HG03025 (cell line): ENCODE measurements around the gene HERC4.
"Not testable (repeated sequence)": the region's sequence is repeated elsewhere in the genome, so short reads cannot be mapped to it uniquely, and the experiment has no call there.

ENCODE experiments used
- ATAC-seq: cut with Tn5 transposase; IDR thresholded peaks from one replicate; pipeline ENCODE4 v1.9.1; 2021; ENCODE audit warnings: mild to moderate bottlenecking, moderate library complexity; ENCODE audit not compliant: unreplicated experiment, low FRiP score

HERC4 gene

GRCh38 chr10:68052463-68052862 lies 22.6 kb downstream of the HERC4 start:
- ATAC-seq, result no peak

DNA sequence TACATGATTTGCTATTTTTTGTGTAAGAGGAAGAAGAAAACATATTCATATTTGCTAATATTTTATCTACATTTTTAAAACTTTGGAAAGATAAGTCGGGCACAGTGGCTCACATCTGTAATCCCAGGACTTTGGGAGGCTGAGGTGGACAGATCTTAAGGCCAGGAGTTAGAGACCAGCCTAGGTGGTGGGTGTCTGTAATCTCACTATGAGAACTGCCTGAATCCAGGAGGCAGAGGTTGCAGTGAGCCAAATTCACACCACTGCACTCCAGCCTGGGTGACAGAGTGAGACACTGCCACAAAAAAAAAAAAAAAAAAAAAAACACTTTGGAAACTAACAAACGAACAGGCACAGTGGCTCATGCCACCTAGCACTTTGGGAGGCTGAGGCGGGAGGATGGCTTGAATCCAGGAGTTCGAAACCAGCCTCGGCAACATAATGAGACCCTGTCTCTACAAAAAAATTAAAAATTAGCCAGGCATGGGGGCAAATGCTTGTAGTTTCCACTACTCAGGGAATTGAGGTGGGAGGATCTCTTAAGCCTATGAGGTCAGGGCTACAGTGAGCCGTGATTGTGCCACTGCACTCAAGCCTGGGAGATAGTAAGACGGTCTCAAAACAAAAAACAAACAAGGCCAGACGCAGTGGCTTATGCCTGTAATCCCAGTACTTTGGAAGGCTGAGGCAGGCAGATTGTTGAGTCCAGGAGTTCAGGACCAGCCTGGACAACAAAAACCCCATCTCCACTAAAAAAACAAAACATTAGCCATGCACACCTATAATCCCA lies 25.6 kb downstream of the HERC4 start:
- no peak for ATAC-seq

DNA sequence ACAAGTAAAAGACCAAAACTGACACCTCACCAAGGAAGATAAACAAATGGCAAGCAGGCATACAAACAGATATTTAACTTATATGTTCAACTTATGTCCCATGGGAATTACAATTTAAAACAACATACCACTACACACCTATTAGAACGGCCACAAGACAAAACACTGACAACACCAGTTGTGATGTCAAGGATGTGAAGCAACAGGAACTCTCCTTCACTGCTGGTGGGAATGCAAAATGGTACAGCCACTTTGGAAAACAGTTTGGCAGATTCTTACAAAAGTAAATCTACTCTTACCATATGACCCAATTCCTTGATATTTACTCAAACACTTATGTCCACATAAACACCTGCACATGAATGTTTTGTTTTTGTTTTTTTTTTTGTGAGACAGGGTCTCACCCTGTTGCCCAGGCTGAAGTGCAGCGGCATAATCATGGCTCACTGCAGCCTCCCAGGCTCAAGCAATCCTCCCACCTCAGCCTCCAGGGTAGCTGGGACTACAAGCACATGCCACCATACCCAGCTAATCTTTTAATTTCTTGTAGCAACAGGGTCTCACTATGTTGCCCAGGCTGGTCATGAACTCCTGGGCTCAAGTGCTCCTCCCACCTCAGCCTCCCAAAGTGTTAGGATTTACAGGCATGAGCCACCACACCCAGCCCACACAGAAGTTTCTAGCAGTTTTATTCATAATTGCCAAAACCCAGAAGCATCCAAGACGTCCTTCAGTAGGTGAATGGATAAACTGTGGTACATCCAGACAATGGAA lies 27.3 kb downstream of the HERC4 start:
- ATAC-seq, result no peak

DNA sequence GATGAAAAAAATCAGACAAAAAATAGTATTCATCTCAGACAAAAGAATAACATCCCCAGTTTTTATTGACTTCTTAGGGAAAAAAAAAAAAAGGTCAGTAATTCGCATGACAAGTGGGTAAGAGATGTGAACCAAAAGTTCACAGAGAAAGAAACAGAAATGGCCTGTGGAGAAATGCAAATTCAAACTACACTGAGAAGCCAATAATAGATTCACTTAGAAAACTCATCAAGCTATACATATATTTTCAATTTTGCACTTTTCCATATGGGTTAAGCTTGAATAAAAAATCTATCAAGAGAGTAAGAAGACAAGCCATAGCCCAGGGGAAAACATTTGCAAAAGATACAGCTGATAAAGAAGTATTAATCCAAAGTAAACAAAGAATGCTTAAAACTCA lies 28.0 kb downstream of the HERC4 start:
- no peak for ATAC-seq

DNA sequence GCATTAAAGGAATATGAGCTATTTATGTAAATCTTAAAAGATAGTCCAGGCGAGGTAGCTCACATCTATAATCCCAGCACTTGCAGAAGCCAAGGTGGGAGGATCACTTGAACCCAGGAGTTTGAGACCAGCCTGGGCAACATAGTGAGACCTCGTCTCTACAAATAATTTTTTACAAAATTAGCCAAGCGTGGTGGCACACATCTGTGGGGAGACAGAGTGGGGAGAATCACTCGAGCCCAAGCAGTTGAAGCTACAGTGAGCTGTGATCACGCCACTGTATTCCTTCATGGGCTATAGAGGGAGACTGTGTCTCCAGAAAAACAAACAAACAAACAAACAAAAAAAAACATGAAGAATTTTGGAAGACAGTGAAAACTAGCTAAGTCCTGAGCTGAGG lies 28.4 kb downstream of the HERC4 start:
- ATAC-seq, result no peak

- ATAC-seq, result no peak
Measured at GRCh38 chr10:68043030-68043429, 32.1 kb downstream of the HERC4 start.

DNA sequence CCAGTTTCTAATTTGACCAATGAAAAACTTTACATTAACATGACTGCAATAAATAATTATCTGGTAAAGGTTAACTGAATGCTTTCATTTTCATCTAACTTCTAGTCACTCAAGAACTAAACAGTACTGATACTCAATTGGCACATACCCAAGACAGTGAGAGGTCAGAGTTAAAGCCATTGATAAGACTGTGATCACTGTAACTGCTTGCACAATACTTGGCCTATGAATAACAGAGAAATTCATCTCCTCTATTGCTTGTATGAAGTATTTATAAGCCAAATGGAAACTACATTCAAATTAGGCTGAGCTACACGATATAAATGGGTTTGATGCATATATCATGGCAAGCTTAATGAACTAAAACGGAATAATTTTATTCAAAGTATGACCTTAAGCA lies 43.0 kb downstream of the HERC4 start:
- ATAC-seq, result no peak

GRCh38 chr10:68027429-68027828 lies 47.7 kb downstream of the HERC4 start:
- no peak for ATAC-seq

DNA sequence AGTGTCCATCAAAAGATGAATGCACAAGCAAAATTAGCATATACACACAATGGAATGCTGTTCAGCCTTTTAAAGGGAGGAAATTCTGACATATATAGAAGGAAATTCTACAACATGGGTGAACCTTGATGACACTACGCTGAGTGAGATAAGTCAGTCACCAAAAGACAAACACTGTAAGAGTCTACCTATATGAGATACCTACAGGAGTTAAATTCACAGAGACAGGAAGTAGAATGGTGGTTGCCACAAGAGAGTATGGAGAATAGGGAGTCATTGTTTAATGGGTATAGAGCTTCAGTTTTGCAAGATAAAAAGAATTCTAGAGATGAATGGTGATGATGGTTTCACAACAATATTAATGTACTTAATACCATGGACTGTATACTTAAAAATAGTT lies 51.8 kb downstream of the HERC4 start:
- ATAC-seq, result no peak

DNA sequence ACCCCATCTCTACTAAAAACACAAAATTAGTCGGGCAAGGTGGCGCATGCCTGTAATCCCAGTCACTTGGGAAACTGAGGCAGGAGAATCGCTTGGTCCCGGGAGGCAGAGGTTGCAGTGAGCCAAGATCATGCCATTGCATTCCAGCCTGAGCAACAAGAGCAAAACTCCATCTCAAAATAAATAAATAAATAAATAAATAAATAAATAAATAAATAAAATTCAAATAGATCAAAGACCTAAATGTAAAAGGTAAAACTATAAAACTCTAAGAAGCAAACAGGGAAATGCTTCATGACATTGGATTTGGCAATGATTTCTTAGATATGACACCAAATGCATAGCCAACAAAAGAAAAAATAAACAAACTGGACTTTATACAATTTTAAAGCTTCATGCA lies 52.8 kb downstream of the HERC4 start:
- ATAC-seq, result not testable (repeated sequence)

GRCh38 chr10:68016519-68016918 lies 58.6 kb downstream of the HERC4 start:
- not testable (repeated sequence) for ATAC-seq

GRCh38 chr10:68010426-68010940 lies 64.6 kb downstream of the HERC4 start:
- no peak for ATAC-seq

DNA sequence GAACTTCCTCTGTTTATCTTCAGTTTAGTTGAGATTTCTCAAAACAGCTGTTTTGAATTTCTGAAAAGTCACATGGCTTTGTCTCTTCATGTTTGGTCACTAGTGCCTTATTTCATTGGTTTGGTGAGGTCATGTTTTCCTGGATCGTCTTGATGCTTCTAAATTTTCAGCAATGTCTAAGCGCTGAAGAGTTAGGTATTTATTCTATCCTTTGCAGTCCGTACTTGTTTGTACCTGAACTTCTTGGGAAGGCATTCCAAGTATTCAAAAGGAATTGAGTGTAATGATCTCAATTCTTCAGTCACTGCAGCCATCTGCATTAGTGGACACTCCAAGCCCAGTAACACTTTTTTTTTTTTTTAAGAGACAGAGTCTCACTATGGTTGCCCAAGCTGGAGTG lies 67.7 kb downstream of the HERC4 start:
- no peak for ATAC-seq

DNA sequence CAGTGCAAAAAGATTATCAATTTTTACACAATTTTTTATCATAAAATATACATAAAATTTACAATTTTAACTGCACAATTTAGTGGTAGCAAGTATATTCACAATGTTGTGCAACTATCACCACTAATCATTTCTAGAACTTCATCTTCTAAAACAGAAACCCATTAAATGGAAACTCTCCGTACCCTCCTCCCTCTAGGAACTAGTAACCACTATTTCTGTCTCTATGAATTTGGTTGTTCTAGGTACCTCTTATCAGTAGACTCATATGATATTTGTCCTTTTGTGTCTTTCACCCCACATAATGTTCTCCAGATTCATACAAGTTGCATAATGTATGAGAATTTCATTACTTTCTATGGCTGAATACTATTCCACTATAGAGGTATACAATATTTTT lies 73.5 kb downstream of the HERC4 start:
- no peak for ATAC-seq

DNA sequence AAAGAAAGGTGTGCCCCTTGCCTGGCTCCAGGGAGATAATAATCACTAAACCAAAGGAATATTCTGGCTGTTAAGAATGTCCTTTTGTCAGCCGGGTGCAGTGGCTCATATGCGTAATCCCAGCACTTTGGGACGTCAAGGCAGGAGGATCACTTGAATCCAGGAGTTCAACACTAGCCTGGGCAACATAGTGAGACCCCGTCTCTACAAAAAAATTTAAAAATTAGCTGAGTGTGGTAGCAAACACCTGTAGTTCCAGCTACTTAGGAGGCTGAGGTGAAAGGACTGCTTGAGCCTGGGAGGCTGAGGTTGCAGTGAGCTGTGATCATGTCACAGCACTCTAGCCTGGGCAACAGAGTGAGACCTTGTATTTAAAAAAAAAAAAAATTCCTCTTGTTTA lies 74.1 kb downstream of the HERC4 start:
- no peak for ATAC-seq

- no peak for ATAC-seq
Measured at GRCh38 chr10:67990093-67990492, 85.0 kb downstream of the HERC4 start.

DNA sequence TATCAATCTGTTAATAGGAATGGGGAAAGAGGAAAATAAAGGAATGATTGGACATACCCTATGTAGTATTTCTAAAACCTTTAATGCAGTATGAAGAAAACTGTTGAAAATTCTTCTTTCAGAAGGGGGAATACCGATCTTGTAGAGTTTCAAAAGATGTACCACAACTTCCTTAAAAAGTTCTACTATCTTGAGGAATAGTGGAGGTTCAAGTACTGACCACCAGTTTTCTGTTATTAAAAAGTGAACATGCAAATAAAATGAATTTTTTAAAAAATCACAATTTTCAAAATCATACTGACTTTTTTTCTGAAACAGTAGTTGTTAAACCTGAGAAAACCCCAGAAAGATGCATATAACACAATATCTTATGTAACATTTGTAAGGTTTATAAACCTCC lies 86.5 kb downstream of the HERC4 start:
- ATAC-seq, result no peak

DNA sequence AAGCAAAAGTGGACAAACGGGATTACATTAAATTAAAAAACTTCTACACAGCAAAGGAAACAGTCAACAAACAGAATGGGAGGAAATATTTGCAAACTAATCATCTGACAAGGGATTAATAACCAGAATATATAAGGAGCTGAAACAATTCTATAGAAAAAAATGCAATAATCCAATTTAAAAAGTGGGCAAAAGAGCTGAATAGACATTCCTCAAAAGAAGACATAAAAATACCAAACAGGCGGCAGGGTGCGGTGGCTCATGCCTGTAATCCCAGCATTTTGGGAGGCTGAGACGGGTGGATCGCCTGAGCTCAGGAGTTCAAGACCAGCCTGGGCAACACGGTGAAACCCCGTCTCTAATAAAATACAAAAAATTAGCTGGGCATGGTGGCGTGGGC lies 92.5 kb downstream of the HERC4 start:
- not testable (repeated sequence) for ATAC-seq

DNA sequence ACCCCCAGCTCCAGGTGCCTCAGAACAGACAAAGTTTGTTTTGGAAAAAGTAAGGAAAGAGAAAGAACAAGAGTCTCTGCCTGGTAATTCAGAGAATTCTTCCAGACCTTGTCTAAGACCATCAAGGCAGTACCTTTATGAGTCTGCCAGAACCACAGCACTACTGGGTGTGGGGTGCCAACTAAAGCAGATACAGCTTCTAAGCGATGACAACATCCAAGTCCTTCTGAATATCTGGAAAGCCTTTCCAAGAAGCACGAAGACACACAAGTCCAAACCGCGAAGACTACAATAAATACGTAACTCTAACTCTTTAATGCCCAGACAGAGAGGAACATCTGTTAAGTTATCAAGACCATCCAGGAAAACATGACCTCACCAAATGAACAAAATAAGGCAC lies 96.3 kb downstream of the HERC4 start:
- no peak for ATAC-seq

- ATAC-seq, result no peak
Measured at GRCh38 chr10:67977251-67977650, 97.8 kb downstream of the HERC4 start.

GRCh38 chr10:67976292-67977245 lies 98.5 kb downstream of the HERC4 start:
- no peak for ATAC-seq
